ENCODE measurements around the gene DNAI1.
"Not testable (repeated sequence)": the region's sequence is repeated elsewhere in the genome, so short reads cannot be mapped to it uniquely, and the experiment has no call there.

DNA sequence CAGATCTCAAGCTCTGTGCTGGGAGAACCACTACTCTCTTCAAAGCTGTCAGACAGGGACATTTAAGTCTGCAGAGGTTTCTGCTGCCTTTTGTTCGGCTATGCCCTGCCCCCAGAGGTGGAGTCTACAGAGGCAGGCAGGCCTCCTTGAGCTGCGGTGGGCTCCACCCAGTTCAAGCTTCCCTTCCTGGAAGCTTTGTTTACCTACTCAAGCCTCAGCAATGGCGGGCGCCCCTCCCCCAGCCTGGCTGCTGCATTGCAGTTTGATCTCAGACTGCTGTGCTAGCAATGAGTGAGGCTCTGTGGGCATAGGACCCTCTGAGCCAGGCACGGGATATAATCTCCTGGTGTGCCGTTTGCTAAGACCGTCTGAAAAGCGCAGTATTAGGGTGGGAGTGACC, 73.4 kb downstream of the DNAI1 start:
- TF ChIP-seq, protein P1, sequence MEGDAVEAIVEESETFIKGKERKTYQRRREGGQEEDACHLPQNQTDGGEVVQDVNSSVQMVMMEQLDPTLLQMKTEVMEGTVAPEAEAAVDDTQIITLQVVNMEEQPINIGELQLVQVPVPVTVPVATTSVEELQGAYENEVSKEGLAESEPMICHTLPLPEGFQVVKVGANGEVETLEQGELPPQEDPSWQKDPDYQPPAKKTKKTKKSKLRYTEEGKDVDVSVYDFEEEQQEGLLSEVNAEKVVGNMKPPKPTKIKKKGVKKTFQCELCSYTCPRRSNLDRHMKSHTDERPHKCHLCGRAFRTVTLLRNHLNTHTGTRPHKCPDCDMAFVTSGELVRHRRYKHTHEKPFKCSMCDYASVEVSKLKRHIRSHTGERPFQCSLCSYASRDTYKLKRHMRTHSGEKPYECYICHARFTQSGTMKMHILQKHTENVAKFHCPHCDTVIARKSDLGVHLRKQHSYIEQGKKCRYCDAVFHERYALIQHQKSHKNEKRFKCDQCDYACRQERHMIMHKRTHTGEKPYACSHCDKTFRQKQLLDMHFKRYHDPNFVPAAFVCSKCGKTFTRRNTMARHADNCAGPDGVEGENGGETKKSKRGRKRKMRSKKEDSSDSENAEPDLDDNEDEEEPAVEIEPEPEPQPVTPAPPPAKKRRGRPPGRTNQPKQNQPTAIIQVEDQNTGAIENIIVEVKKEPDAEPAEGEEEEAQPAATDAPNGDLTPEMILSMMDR (IDR thresholded peaks at IDR 0.05; ENCODE audit: insufficient read depth, low read depth, low read length): not testable (repeated sequence)
- not testable (repeated sequence) for TF ChIP-seq EZH2 (IDR thresholded peaks at IDR 0.05; ENCODE audit: insufficient read depth, low read length)

All from astrocyte (in vitro differentiated cells and primary cell).